Loucy (cell line): Measurements from ENCODE around the gene LPP.

ENCODE experiments used
- H2AFZ ChIP-seq: fragments of 200-600 bp; sonication (generic); 2 replicates; pipeline ENCODE4 v1.6.0; 2016; ENCODE audit warnings: antibody characterized with exemption, mild to moderate bottlenecking, low read length, moderate library complexity
- H3F3A ChIP-seq: fragments of 200-600 bp; 2 replicates; pipeline ENCODE4 v1.6.0; 2016; ENCODE audit warnings: antibody characterized with exemption, low read depth, mild to moderate bottlenecking
- H3K27me3 ChIP-seq: fragments of 200-600 bp; sonication (generic); 2 replicates; pipeline ENCODE4 v1.6.1; 2014; ENCODE audit warnings: low read length, mild to moderate bottlenecking; ENCODE audit not compliant: insufficient read depth, poor library complexity, severe bottlenecking
- H3K36me3 ChIP-seq: fragments of 200-600 bp; sonication (generic); 2 replicates; pipeline ENCODE4 v1.6.1; 2016; ENCODE audit warnings: low read length; ENCODE audit not compliant: insufficient read depth
- H3K4me1 ChIP-seq: fragments of 200-600 bp; sonication (generic); 2 replicates; pipeline ENCODE4 v1.5.1; 2014; ENCODE audit warnings: low read length, mild to moderate bottlenecking; ENCODE audit not compliant: insufficient read depth, poor library complexity, severe bottlenecking
- H3K4me2 ChIP-seq: fragments of 200-600 bp; sonication (generic); 2 replicates; pipeline ENCODE4 v1.6.0; 2014; ENCODE audit warnings: antibody characterized with exemption, low read length, low read depth, mild to moderate bottlenecking; ENCODE audit not compliant: poor library complexity, severe bottlenecking
- H3K4me3 ChIP-seq: fragments of 200-600 bp; sonication (generic); 2 replicates; pipeline ENCODE4 v1.5.1; 2014; ENCODE audit warnings: low read length, mild to moderate bottlenecking, mixed read lengths; ENCODE audit not compliant: poor library complexity, severe bottlenecking
- H3K79me2 ChIP-seq: fragments of 200-600 bp; sonication (generic); 2 replicates; pipeline ENCODE4 v1.6.1; 2014; ENCODE audit warnings: low read length; ENCODE audit not compliant: insufficient read depth
- H3K9ac ChIP-seq: fragments of 200-600 bp; sonication (generic); 2 replicates; pipeline ENCODE4 v1.6.0; 2014; ENCODE audit warnings: mild to moderate bottlenecking, low read depth, low read length, moderate library complexity; ENCODE audit not compliant: poor library complexity, severe bottlenecking
- H3K9me2 ChIP-seq: fragments of 200-600 bp; sonication (generic); replicated peaks from 2 replicates; pipeline ENCODE4 v1.6.1; 2016; ENCODE audit warnings: low read depth, low read length, mixed read lengths
- H3K9me3 ChIP-seq: fragments of 200-600 bp; sonication (generic); 2 replicates; pipeline ENCODE4 v1.6.1; 2014; ENCODE audit warnings: mild to moderate bottlenecking, antibody characterized with exemption, low read length, low read depth; ENCODE audit not compliant: insufficient read depth
- H4K20me1 ChIP-seq: fragments of 200-600 bp; sonication (generic); 2 replicates; pipeline ENCODE4 v1.6.0; 2014; ENCODE audit warnings: antibody characterized with exemption, low read length, mild to moderate bottlenecking; ENCODE audit not compliant: insufficient read depth, poor library complexity, severe bottlenecking
- EZH2phosphoT487 ChIP-seq: fragments of 200-600 bp; IDR thresholded peaks from 2 replicates; pipeline ENCODE4 v1.6.1; 2018; ENCODE audit warnings: antibody characterized with exemption, mild to moderate bottlenecking, moderate library complexity, borderline replicate concordance
- TF ChIP-seq, protein P1 (sequence below): fragments of 200-600 bp; sonication (generic); conservative IDR thresholded peaks from 2 replicates; pipeline ENCODE4 v1.5.1; 2014; ENCODE audit warnings: mild to moderate bottlenecking, antibody characterized with exemption, low read length

LPP gene

DNA sequence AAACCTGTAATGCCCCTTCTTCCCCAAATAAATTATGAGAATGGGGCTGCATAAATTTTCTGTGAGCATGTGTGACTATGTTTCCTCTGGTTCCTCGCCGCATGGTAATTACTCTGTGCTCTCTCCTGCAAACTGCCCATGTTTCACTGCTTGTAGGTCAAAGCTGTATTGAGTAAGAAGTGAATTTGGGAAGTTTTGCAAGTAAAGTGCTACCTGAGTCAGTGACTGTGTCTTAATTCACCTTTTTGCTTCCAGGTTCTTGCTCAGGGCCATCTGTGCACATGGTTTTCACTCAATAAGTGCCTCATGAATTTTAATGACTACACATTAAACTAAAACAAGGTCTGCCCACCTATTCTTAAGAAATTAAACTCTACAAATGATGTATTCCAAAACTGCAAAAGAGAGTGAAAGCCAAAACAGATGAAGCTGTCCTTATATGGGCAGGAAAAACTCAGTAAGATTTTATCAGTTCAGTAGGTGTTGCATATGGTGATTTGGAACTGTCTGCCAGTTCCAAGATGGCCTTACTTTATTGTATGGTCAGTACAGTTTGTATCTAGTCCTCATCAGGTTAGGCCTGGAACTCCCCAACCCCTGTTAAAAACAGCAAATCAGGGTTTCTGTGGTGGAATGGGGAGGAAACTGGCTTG lies 100.0 kb downstream of the LPP start:
- Histone ChIP-seq H3K27me3 (no peaks in the 10 kb centered on the region), H2AFZ (no peak overlapping the region), H3K9me3 (peaks cover 5% of the 10 kb centered on the region; the same call in 1 of the 2 replicates), H3K9me2 (no peaks in the 10 kb centered on the region), H3K4me3 (no peak overlapping the region), H3K4me2 (peak overlapping the region; percentile 26), H4K20me1 (no peaks in the 10 kb centered on the region), H3F3A (no peaks in the 10 kb centered on the region), H3K9ac (no peak overlapping the region), H3K36me3 (no peaks in the 10 kb centered on the region), H3K4me1 (peaks cover 15% of the 10 kb centered on the region), H3K79me2 (peaks cover 6% of the 10 kb centered on the region; the same call in 1 of the 2 replicates)
- TF ChIP-seq, protein P1, sequence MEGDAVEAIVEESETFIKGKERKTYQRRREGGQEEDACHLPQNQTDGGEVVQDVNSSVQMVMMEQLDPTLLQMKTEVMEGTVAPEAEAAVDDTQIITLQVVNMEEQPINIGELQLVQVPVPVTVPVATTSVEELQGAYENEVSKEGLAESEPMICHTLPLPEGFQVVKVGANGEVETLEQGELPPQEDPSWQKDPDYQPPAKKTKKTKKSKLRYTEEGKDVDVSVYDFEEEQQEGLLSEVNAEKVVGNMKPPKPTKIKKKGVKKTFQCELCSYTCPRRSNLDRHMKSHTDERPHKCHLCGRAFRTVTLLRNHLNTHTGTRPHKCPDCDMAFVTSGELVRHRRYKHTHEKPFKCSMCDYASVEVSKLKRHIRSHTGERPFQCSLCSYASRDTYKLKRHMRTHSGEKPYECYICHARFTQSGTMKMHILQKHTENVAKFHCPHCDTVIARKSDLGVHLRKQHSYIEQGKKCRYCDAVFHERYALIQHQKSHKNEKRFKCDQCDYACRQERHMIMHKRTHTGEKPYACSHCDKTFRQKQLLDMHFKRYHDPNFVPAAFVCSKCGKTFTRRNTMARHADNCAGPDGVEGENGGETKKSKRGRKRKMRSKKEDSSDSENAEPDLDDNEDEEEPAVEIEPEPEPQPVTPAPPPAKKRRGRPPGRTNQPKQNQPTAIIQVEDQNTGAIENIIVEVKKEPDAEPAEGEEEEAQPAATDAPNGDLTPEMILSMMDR = no peak
- TF ChIP-seq EZH2phosphoT487 = no peak

DNA sequence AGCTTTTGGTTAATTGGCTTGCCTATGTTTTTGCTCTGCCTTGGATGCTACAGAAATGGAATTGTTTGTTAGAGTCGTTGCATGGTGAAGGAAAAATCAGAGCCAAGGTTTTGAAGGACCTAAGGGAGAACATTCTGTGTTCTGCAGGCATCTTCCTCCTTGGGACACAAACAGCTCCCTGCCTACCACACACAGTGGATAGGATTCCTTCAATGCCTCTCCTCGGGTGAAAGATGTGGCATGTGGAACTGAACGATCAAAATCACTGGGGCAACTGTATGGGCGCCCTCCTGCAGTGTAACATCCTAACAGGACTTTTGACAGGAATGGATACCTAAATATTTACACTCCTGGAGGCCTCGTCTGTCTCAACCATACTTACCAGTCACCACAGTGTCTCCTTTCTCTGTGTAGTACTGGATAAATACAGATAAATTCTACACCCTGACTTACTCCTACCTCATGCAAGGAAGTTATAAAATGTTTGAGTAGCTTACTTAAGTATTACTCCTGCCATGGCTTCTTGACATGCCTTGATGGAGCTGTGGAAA lies 100.6 kb downstream of the LPP start:
- Histone ChIP-seq H3K4me2 (peak overlapping the region; percentile 26), H3F3A (no peaks in the 10 kb centered on the region), H3K36me3 (no peaks in the 10 kb centered on the region), H3K9me3 (peaks cover 5% of the 10 kb centered on the region; the same call in 1 of the 2 replicates), H3K27me3 (no peaks in the 10 kb centered on the region), H3K79me2 (peaks cover 6% of the 10 kb centered on the region; the same call in 1 of the 2 replicates), H3K9me2 (no peaks in the 10 kb centered on the region), H3K9ac (no peak overlapping the region), H3K4me3 (no peak overlapping the region), H2AFZ (no peak overlapping the region), H3K4me1 (peaks cover 15% of the 10 kb centered on the region), H4K20me1 (no peaks in the 10 kb centered on the region)
- TF ChIP-seq, protein P1 = no peak
- no peak for TF ChIP-seq EZH2phosphoT487

DNA sequence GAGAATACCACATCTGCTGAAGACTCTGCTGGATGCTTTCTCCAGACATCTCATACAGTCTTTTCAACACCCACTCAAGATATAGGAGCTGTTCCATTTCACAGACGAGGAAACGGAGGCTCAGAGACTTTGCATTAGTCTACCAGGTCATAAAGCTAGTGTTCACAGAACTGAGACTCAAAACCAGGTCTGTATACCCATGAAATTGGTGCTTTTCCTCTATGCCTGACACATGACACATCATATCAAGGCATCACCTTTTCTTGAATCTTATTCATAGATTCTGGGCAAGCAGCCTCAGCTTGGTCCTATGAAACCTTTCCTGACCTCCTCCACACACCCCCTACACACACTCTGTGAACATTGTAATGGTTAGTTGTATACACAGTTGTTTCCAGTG lies 101.2 kb downstream of the LPP start:
- H3K4me2 ChIP-seq = no peak overlapping the region
- H3K36me3 ChIP-seq = no peaks in the 10 kb centered on the region
- H3K9ac ChIP-seq = no peak overlapping the region
- H4K20me1 ChIP-seq = no peaks in the 10 kb centered on the region
- no peak overlapping the region for H2AFZ ChIP-seq
- no peak overlapping the region for H3K4me3 ChIP-seq
- H3K9me2 ChIP-seq = no peaks in the 10 kb centered on the region
- H3K9me3 ChIP-seq = peaks cover 5% of the 10 kb centered on the region; the same call in 1 of the 2 replicates
- peaks cover 15% of the 10 kb centered on the region for H3K4me1 ChIP-seq
- H3K79me2 ChIP-seq = peaks cover 6% of the 10 kb centered on the region; the same call in 1 of the 2 replicates
- TF ChIP-seq EZH2phosphoT487 = no peak
- TF ChIP-seq, protein P1 = no peak
- no peaks in the 10 kb centered on the region for H3K27me3 ChIP-seq
- H3F3A ChIP-seq = no peaks in the 10 kb centered on the region
